GM12878 (cell line): ENCODE measurements around the gene PIP4K2A. TPM values are rescaled to one million over a fixed set of nuclear protein-coding genes. Genes with fewer than 3 reads are reported as not detected.

Experiments
- ATAC-seq: fragments of 200-7000 bp; cut with Tn5 transposase; 3 replicates; pipeline ENCODE4 v1.9.1; 2020; ENCODE audit warnings: mild to moderate bottlenecking, moderate library complexity
- BruUV-seq: library from RNA; stranded (reverse); fragments of 400-500 nt; replicated peaks from 2 replicates; lab custom pipeline; 2021; lab: Mats Ljungman, UMichigan
- CTCF ChIA-PET: fragments of 300-600 bp; sonication (Branson Sonifier 250); formaldehyde crosslinking; extraction: SDS; loops from one replicate; lab custom pipeline; 2021; ENCODE audit warnings: inconsistent platforms; lab: Yijun Ruan, JAX
- POLR2A ChIA-PET: fragments of 350-600 bp; formaldehyde crosslinking; extraction: SDS; loops from one replicate; lab custom pipeline; 2021; ENCODE audit warnings: inconsistent platforms; lab: Charles Lee
- RAD21 ChIA-PET: fragments of 300-600 bp; sonication (Branson Sonifier 250); formaldehyde crosslinking; loops from one replicate; lab custom pipeline; 2023; ENCODE audit warnings: antibody characterized with exemption; ENCODE audit not compliant: unreplicated experiment; lab: Charles Lee
- SMC1A ChIA-PET: fragments of 300-600 bp; sonication (Branson Sonifier 250); formaldehyde crosslinking; loops from one replicate; lab custom pipeline; 2023; ENCODE audit not compliant: unreplicated experiment, uncharacterized antibody; lab: Charles Lee
- DNase-seq: peaks from one replicate; pipeline ENCODE4 v3.0.0-alpha.2; 2011; ENCODE audit warnings: low read depth, low spot score
- FAIRE-seq: peaks from 3 replicates; lab custom pipeline; 2011; peaks lifted over from hg19 to GRCh38; lab: Jason Lieb, UNC
- H2AFZ ChIP-seq: 2 replicates; pipeline ENCODE4 v1.6.0; 2011; ENCODE audit warnings: low read depth, low read length, control low read depth; ENCODE audit not compliant: control insufficient read depth
- H3K27ac ChIP-seq: 2 replicates; pipeline ENCODE4 v1.5.1; 2011; ENCODE audit warnings: control low read depth; ENCODE audit not compliant: control insufficient read depth, insufficient read depth
- H3K27me3 ChIP-seq, 2 experiments: replicated peaks in 1 of 2; 2 replicates each; pipeline versions ENCODE4 v1.6.0 to v1.6.1; 2011; ENCODE audit warnings: low read length in 1 of 2; ENCODE audit not compliant: control insufficient read depth in 2 of 2, insufficient read depth in 2 of 2
- H3K36me3 ChIP-seq, 2 experiments: 2 replicates each; pipeline ENCODE4 v1.5.1; 2011; ENCODE audit warnings: low read length in 1 of 2; ENCODE audit not compliant: control insufficient read depth in 2 of 2, insufficient read depth in 2 of 2
- H3K4me1 ChIP-seq: 2 replicates; pipeline ENCODE4 v1.6.1; 2011; ENCODE audit warnings: mild to moderate bottlenecking, low read length, moderate library complexity, mixed read lengths; ENCODE audit not compliant: control insufficient read depth, insufficient read depth
- H3K4me2 ChIP-seq: 2 replicates; pipeline ENCODE4 v1.6.0; 2011; ENCODE audit warnings: control low read depth; ENCODE audit not compliant: control insufficient read depth, insufficient read depth
- H3K4me3 ChIP-seq: fragments of 200-600 bp; sonication (generic); 2 replicates; pipeline ENCODE4 v1.5.1; 2016
- H3K79me2 ChIP-seq: 2 replicates; pipeline ENCODE4 v1.6.0; 2011; ENCODE audit warnings: low read length; ENCODE audit not compliant: control insufficient read depth, insufficient read depth
- H3K9ac ChIP-seq: 2 replicates; pipeline ENCODE4 v1.8.0; 2011; ENCODE audit warnings: low read length, control low read depth, mixed read lengths; ENCODE audit not compliant: control insufficient read depth, insufficient read depth
- H3K9me3 ChIP-seq: replicated peaks from 3 replicates; pipeline ENCODE4 v1.5.1; 2011; ENCODE audit warnings: mild to moderate bottlenecking, low read length; ENCODE audit not compliant: control insufficient read depth, insufficient read depth
- H4K20me1 ChIP-seq: 2 replicates; pipeline ENCODE4 v1.6.0; 2011; ENCODE audit not compliant: control insufficient read depth, insufficient read depth
- BACH1 ChIP-seq: fragments of 450-650 bp; IDR thresholded peaks from 2 replicates; pipeline ENCODE4 v1.6.1; 2017; ENCODE audit warnings: mild to moderate bottlenecking, borderline replicate concordance
- BCL11A ChIP-seq: IDR thresholded peaks from 2 replicates; pipeline ENCODE4 v1.6.1; 2011; ENCODE audit warnings: low read depth, low read length
- CUX1 ChIP-seq: IDR thresholded peaks from 2 replicates; pipeline ENCODE4 v1.6.1; 2012; ENCODE audit warnings: improper control_type of control experiment, low read depth, low read length; ENCODE audit not compliant: insufficient replicate concordance
- E2F4 ChIP-seq: IDR thresholded peaks from 2 replicates; pipeline ENCODE4 v1.6.1; 2012; ENCODE audit warnings: low read depth, low read length, improper control_type of control experiment
- GATAD2B ChIP-seq: fragments of 450-650 bp; conservative IDR thresholded peaks from 2 replicates; pipeline ENCODE4 v1.6.1; 2017; ENCODE audit warnings: low read depth, mild to moderate bottlenecking, moderate library complexity
- HDAC6 ChIP-seq: fragments of 200-600 bp; sonication (generic); IDR thresholded peaks from one replicate; pipeline ENCODE4 v1.8.0; 2017; ENCODE audit warnings: antibody characterized with exemption; ENCODE audit not compliant: unreplicated experiment
- IKZF1 ChIP-seq: fragments of 450-650 bp; conservative IDR thresholded peaks from 2 replicates; pipeline ENCODE4 v1.6.1; 2017; ENCODE audit warnings: antibody characterized with exemption, mild to moderate bottlenecking
- IRF4 ChIP-seq: IDR thresholded peaks from 2 replicates; pipeline ENCODE4 v1.6.1; 2011; ENCODE audit warnings: low read depth, low read length
- KLF5 ChIP-seq: fragments of 450-650 bp; IDR thresholded peaks from 2 replicates; pipeline ENCODE4 v1.6.1; 2014; ENCODE audit warnings: mild to moderate bottlenecking; ENCODE audit not compliant: partially characterized antibody
- MTA2 ChIP-seq: fragments of 450-650 bp; IDR thresholded peaks from 2 replicates; pipeline ENCODE4 v1.6.1; 2016; ENCODE audit warnings: low read depth, mild to moderate bottlenecking, moderate library complexity
- NFIC ChIP-seq: IDR thresholded peaks from 2 replicates; pipeline ENCODE4 v1.6.1; 2012; ENCODE audit warnings: low read depth, mild to moderate bottlenecking, inconsistent platforms, low read length, moderate library complexity
- NRF1 ChIP-seq: conservative IDR thresholded peaks from 2 replicates; pipeline ENCODE4 v1.6.1; 2011; ENCODE audit warnings: mild to moderate bottlenecking, low read depth, low read length, improper control_type of control experiment
- SREBF2 ChIP-seq: IDR thresholded peaks from 2 replicates; pipeline ENCODE4 v1.6.1; 2012; ENCODE audit warnings: mild to moderate bottlenecking, low read length
- SUPT20H ChIP-seq: IDR thresholded peaks from 2 replicates; pipeline ENCODE4 v1.6.1; 2011; ENCODE audit warnings: low read depth, mild to moderate bottlenecking, low read length, moderate library complexity, borderline replicate concordance; ENCODE audit not compliant: control insufficient read depth
- ZBED1 ChIP-seq: IDR thresholded peaks from 2 replicates; pipeline ENCODE4 v1.6.1; 2016; ENCODE audit warnings: borderline replicate concordance
- ZNF207 ChIP-seq: fragments of 450-650 bp; IDR thresholded peaks from 2 replicates; pipeline ENCODE4 v1.6.1; 2014; ENCODE audit warnings: antibody characterized with exemption, mild to moderate bottlenecking, borderline replicate concordance
- ZNF274 ChIP-seq: IDR thresholded peaks from one replicate; pipeline ENCODE4 v1.8.0; 2011; ENCODE audit not compliant: insufficient read length, insufficient read depth
- WGBS: methylation state at CpG from one replicate; pipeline ENCODE4 v1.1.6; 2016; ENCODE audit warnings: low lambda C conversion rate; ENCODE audit not compliant: insufficient replicate concordance, insufficient coverage; ENCODE audit errors: missing lambda C conversion rate; 5-methylcytosine and 5-hydroxymethylcytosine counted together
- in situ Hi-C: fragments of 300-500 bp; cut with MboI; formaldehyde crosslinking; loops from 9 replicates; pipeline ENCODE4 v1.14.3; 2018; ENCODE audit warnings: mixed read lengths
- intact Hi-C: fragments of 100-400 bp; cut with micrococcal nuclease; formaldehyde crosslinking; loops from one replicate; pipeline ENCODE4 v1.14.2; 2022; ENCODE audit not compliant: unreplicated experiment
- polyA plus RNA-seq, 11 experiments: library from polyadenylated mRNA; depleted of rRNA in 4 of 11; unstranded in 6 of 11; stranded (reverse) in 5 of 11; fragments of >200 nt; fragmentation: Nextera tagmentation in 4 of 11; fragmentation: Illumina TruSeq in 1 of 11; extraction: Ambion mirVana in 4 of 11; extraction: Trizol in 1 of 11; gene quantifications; 1 replicate in 1 of 11; 2 replicates in 10 of 11; pipeline versions ENCODE4 v1.2.1 to v1.2.3, GENCODE V29; 2011 to 2016; ENCODE audit warnings: inconsistent platforms in 2 of 11, missing spikeins in 2 of 11, low read depth in 1 of 11
- total RNA-seq, 4 experiments: library from RNA; depleted of rRNA in 3 of 4; stranded (reverse); fragments of >200 nt in 3 of 4; fragmentation: Illumina TruSeq in 1 of 4; extraction: Trizol in 1 of 4; gene quantifications; 2 replicates each; pipeline versions ENCODE4 v1.2.1 to v1.2.3, GENCODE V29; 2013 to 2021

Gene PIP4K2A
- total and polyA plus RNA-seq, 10 of the 15 experiments (the other 5 are each of a cell fraction or from before 2014, with no cell fraction given), result 54.3 to 139 (median 84.4) TPM

GRCh38 chr10:22557321-22557720 lies 157.1 kb downstream of the PIP4K2A start:
- CTCF ChIA-PET, result no interaction called here
- POLR2A ChIA-PET, result no interaction called here
- no peaks in the 10 kb centered on the region for H4K20me1 ChIP-seq
- no peak overlapping the region for H3K4me3 ChIP-seq
- no peak overlapping the region for H3K4me2 ChIP-seq
- RAD21 ChIA-PET, result no interaction called here
- H3K9ac ChIP-seq, result no peak overlapping the region
- no peaks in the 10 kb centered on the region for H3K4me1 ChIP-seq
- TF ChIP-seq MTA2, result no peak
- no peak for TF ChIP-seq NFIC
- TF ChIP-seq SREBF2, result no peak
- no peak for TF ChIP-seq BCL11A
- no peak for TF ChIP-seq ZNF274
- no peak for TF ChIP-seq NRF1
- no peak for TF ChIP-seq ZNF207
- no peak for TF ChIP-seq IRF4
- no peak for TF ChIP-seq CUX1
- no peak for TF ChIP-seq BACH1
- no peak for TF ChIP-seq GATAD2B
- no peak for TF ChIP-seq SUPT20H
- TF ChIP-seq E2F4, result no peak
- no peak for TF ChIP-seq ZBED1
- TF ChIP-seq IKZF1, result no peak
- no peak for TF ChIP-seq HDAC6
- no peak for TF ChIP-seq KLF5
- FAIRE-seq (no peak), ATAC-seq (no peak), DNase-seq (no peak)
- H3K36me3 ChIP-seq, result peaks cover 9 to 26% of the 10 kb centered on the region in 2 experiments
- H3K27ac ChIP-seq, result no peak overlapping the region
- SMC1A ChIA-PET, result no interaction called here
- no TSS peak for BruUV-seq
- no peaks in the 10 kb centered on the region for H3K27me3 ChIP-seq
- in situ Hi-C loops, result no loop called here
- WGBS, result 96% methylated on average over 1 of the region's 1 CpG
- no peaks in the 10 kb centered on the region for H3K79me2 ChIP-seq
- no peaks in the 10 kb centered on the region for H3K9me3 ChIP-seq
- H2AFZ ChIP-seq, result no peak overlapping the region
- intact Hi-C loops, result no loop called here
